K562 (cell line): ENCODE results near the gene MRPS35. TPM values are rescaled to one million over a fixed set of nuclear protein-coding genes. Genes with fewer than 3 reads are reported as not detected.

Experiments
- ATAC-seq: fragments of 200-7000 bp; cut with Tn5 transposase; 3 replicates; pipeline ENCODE4 v1.9.1; 2020; ENCODE audit warnings: moderate library complexity
- BruUV-seq: library from RNA; stranded (reverse); fragments of 400-500 nt; replicated peaks from 2 replicates; lab custom pipeline; 2021; lab: Mats Ljungman, UMichigan
- CTCF ChIA-PET: fragments of 300-600 bp; formaldehyde crosslinking; extraction: SDS; loops from one replicate; lab custom pipeline; 2021; ENCODE audit warnings: low intra/inter-chr PET ratio; lab: Yijun Ruan, JAX
- POLR2A ChIA-PET: fragments of 300-600, 350-650 bp; sonication (Branson Sonifier 250); formaldehyde crosslinking; extraction: SDS; loops from one replicate; lab custom pipeline; 2021; ENCODE audit warnings: antibody characterized with exemption, inconsistent platforms; lab: Yijun Ruan, JAX
- DNase-seq, 4 experiments: peaks; one replicate each; pipeline versions ENCODE4 v3.0.0 to v3.0.0-alpha.2; 2011 to 2018; ENCODE audit warnings: low spot score in 3 of 4, mixed read lengths in 3 of 4; ENCODE audit errors: extremely low read depth in 1 of 4
- FAIRE-seq: peaks from 2 replicates; lab custom pipeline; 2011; peaks lifted over from hg19 to GRCh38; lab: Jason Lieb, UNC
- H2AFZ ChIP-seq: 2 replicates; pipeline ENCODE4 v1.6.0; 2011; ENCODE audit warnings: low read depth, low read length, control low read depth, inconsistent platforms
- H3K27ac ChIP-seq: fragments of 200-600 bp; 3 replicates; pipeline ENCODE4 v1.8.0; 2011; ENCODE audit warnings: low read depth, mild to moderate bottlenecking, control low read depth, inconsistent platforms, low read length, moderate library complexity, mixed read lengths; ENCODE audit errors: extremely low read depth
- H3K27me3 ChIP-seq, 2 experiments: fragments of 300-600 bp in 1 of 2; 2 replicates in 1 of 2; 3 replicates in 1 of 2; pipeline versions ENCODE4 v1.6.0 to v1.8.0; 2011; ENCODE audit warnings: inconsistent platforms in 2 of 2, low read length in 2 of 2, mild to moderate bottlenecking in 1 of 2, mixed read lengths in 1 of 2, moderate library complexity in 1 of 2; ENCODE audit not compliant: control insufficient read depth in 2 of 2, insufficient read depth in 2 of 2
- H3K36me3 ChIP-seq: fragments of 300-600 bp; 3 replicates; pipeline ENCODE4 v1.8.0; 2011; ENCODE audit warnings: mild to moderate bottlenecking, low read length, inconsistent platforms; ENCODE audit not compliant: control insufficient read depth, insufficient read depth
- H3K4me1 ChIP-seq, 2 experiments: fragments of 200-600 bp in 1 of 2; replicated peaks in 1 of 2; 2 replicates in 1 of 2; 3 replicates in 1 of 2; pipeline versions ENCODE4 v1.5.1 to v1.8.0; 2011; ENCODE audit warnings: inconsistent platforms in 2 of 2, low read length in 2 of 2, mild to moderate bottlenecking in 1 of 2, mixed read lengths in 1 of 2, moderate library complexity in 1 of 2; ENCODE audit not compliant: control insufficient read depth in 2 of 2, insufficient read depth in 2 of 2
- H3K4me2 ChIP-seq: 2 replicates; pipeline ENCODE4 v1.6.1; 2011; ENCODE audit warnings: low read length, control low read depth, inconsistent platforms, mixed read lengths; ENCODE audit not compliant: insufficient read depth
- H3K4me3 ChIP-seq: fragments of 200-600 bp; sonication (generic), shearing (Covaris generic); 2 replicates; pipeline ENCODE4 v1.5.1; 2016; ENCODE audit warnings: control low read depth, inconsistent platforms
- H3K79me2 ChIP-seq: fragments of 200-600 bp; 3 replicates; pipeline ENCODE4 v1.8.0; 2011; ENCODE audit warnings: low read length, inconsistent platforms; ENCODE audit not compliant: control insufficient read depth, insufficient read depth
- H3K9ac ChIP-seq, 2 experiments: 2 replicates each; pipeline versions ENCODE4 v1.6.0 to v1.6.1; 2011; ENCODE audit warnings: low read depth in 2 of 2, low read length in 2 of 2, control low read depth in 1 of 2, inconsistent platforms in 1 of 2, mild to moderate bottlenecking in 1 of 2, mixed read lengths in 1 of 2; ENCODE audit not compliant: insufficient read depth in 1 of 2
- H3K9me1 ChIP-seq: one replicate; pipeline ENCODE4 v1.6.0; 2011; ENCODE audit warnings: inconsistent platforms, mild to moderate bottlenecking, low read length, moderate library complexity; ENCODE audit not compliant: control insufficient read depth, insufficient read depth
- H3K9me3 ChIP-seq: replicated peaks from 2 replicates; pipeline ENCODE4 v1.5.1; 2011; ENCODE audit warnings: low read depth, low read length, inconsistent platforms; ENCODE audit not compliant: control insufficient read depth, insufficient read depth
- H4K20me1 ChIP-seq: replicated peaks from 2 replicates; pipeline ENCODE4 v1.6.1; 2011; ENCODE audit warnings: low read length, inconsistent platforms, mixed read lengths; ENCODE audit not compliant: control insufficient read depth, insufficient read depth
- ARID2 ChIP-seq: fragments of 450-650 bp; IDR thresholded peaks from 2 replicates; pipeline ENCODE4 v1.6.1; 2017; ENCODE audit warnings: antibody characterized with exemption, mild to moderate bottlenecking
- BRF1 ChIP-seq: IDR thresholded peaks from 3 replicates; pipeline ENCODE4 v1.6.1; 2011; ENCODE audit warnings: borderline replicate concordance, mild to moderate bottlenecking; ENCODE audit not compliant: insufficient read length; ENCODE audit errors: extremely low read depth
- C11orf30 ChIP-seq: fragments of 450-650 bp; IDR thresholded peaks from 2 replicates; pipeline ENCODE4 v1.6.1; 2016; ENCODE audit warnings: low read depth, mild to moderate bottlenecking
- IRF2 ChIP-seq: sonication (generic); formaldehyde crosslinking; IDR thresholded peaks from 2 replicates; pipeline ENCODE4 v1.8.1; 2022; ENCODE audit warnings: mild to moderate bottlenecking, missing genetic modification reagents
- MAFG ChIP-seq: fragments of 450-650 bp; conservative IDR thresholded peaks from 2 replicates; pipeline ENCODE4 v1.6.1; 2016; ENCODE audit warnings: missing genetic modification characterization, missing compliant biosample characterization
- MAFK ChIP-seq: IDR thresholded peaks from 2 replicates; pipeline ENCODE4 v1.6.1; 2011; ENCODE audit warnings: low read length, improper control_type of control experiment
- NCOA6 ChIP-seq: fragments of 450-650 bp; IDR thresholded peaks from 2 replicates; pipeline ENCODE4 v1.6.1; 2017; ENCODE audit warnings: mild to moderate bottlenecking
- NFE2 ChIP-seq: IDR thresholded peaks from 2 replicates; pipeline ENCODE4 v1.6.1; 2014; ENCODE audit warnings: antibody characterized with exemption, low read depth
- NFIX ChIP-seq: fragments of 250-450 bp; sonication (Bioruptor Pico); IDR thresholded peaks from 2 replicates; pipeline ENCODE4 v1.4.0; 2020; ENCODE audit warnings: low read depth, mild to moderate bottlenecking, moderate library complexity
- ZBTB5 ChIP-seq: fragments of 450-650 bp; IDR thresholded peaks from 2 replicates; pipeline ENCODE4 v1.6.1; 2017; ENCODE audit warnings: antibody characterized with exemption
- ZNF316 ChIP-seq: fragments of 450-650 bp; IDR thresholded peaks from 2 replicates; pipeline ENCODE4 v1.6.1; 2016
- ZNF398 ChIP-seq: fragments of 250-450 bp; sonication (Bioruptor Pico); IDR thresholded peaks from 2 replicates; pipeline ENCODE4 v1.8.0; 2021; ENCODE audit warnings: moderate library complexity, mild to moderate bottlenecking, inconsistent platforms
- ZNF696 ChIP-seq: fragments of 250-450 bp; sonication (Bioruptor Pico); conservative IDR thresholded peaks from 2 replicates; pipeline ENCODE4 v1.4.0; 2020; ENCODE audit warnings: mild to moderate bottlenecking, moderate library complexity
- WGBS: fragments of 100-300 bp; shearing (Covaris generic); methylation state at CpG from one replicate; pipeline ENCODE4 v1.1.6; 2016; ENCODE audit warnings: low coverage, mixed read lengths; ENCODE audit not compliant: insufficient coverage; ENCODE audit errors: missing lambda C conversion rate; 5-methylcytosine and 5-hydroxymethylcytosine counted together
- in situ Hi-C: fragments of 300-500 bp; cut with MboI; formaldehyde crosslinking; loops from 4 replicates; pipeline ENCODE4 v1.15.0; 2018; ENCODE audit warnings: inconsistent platforms, mixed read lengths
- intact Hi-C: fragments of 100-400 bp; cut with micrococcal nuclease; formaldehyde crosslinking; loops from 2 replicates; pipeline ENCODE4 v1.14.2; 2022
- polyA plus RNA-seq, 8 experiments: library from polyadenylated mRNA; depleted of rRNA in 4 of 8; stranded (reverse) in 5 of 8; unstranded in 3 of 8; fragments of >200 nt; fragmentation: Nextera tagmentation in 2 of 8; fragmentation: Illumina TruSeq in 1 of 8; extraction: Ambion mirVana in 2 of 8; extraction: Trizol in 1 of 8; gene quantifications; 2 replicates each; pipeline versions ENCODE4 v1.2.1 to v1.2.3, GENCODE V29; 2011 to 2014; ENCODE audit warnings: inconsistent platforms in 1 of 8, missing spikeins in 1 of 8
- total RNA-seq, 7 experiments: library from RNA; depleted of rRNA in 6 of 7; stranded (reverse); fragments of >200 nt in 6 of 7; fragmentation: Illumina TruSeq in 2 of 7; extraction: Trizol in 2 of 7; gene quantifications; 2 replicates each; pipeline versions ENCODE4 v1.2.1 to v1.2.3, GENCODE V29; 2011 to 2021; ENCODE audit warnings: low replicate concordance in 1 of 7

MRPS35 gene
- total and polyA plus RNA-seq, 9 of the 15 experiments (the other 6 are each of a cell fraction or from before 2014, with no cell fraction given): 79.0 to 183 (median 114) TPM

- TF ChIP-seq ZBTB5 (no peak), ZNF696 (CRISPR knock-in tag) (no peak), ZNF316 (peak; percentile 64), ZNF398 (CRISPR knock-in tag) (no peak), MAFG (tag) (peak; percentile 72), ARID2 (no peak), C11orf30 (peak; percentile 64), NCOA6 (no peak), MAFK (peak; percentile 25; the same call in 1 of the 2 replicates), NFIX (CRISPR knock-in tag) (no peak), IRF2 (no peak), BRF1 (no peak), NFE2 (peak; percentile 72)
Measured at GRCh38 chr12:27667540-27667939, 43.1 kb upstream of the MRPS35 start.

More at GRCh38 chr12:27667540-27667939, 43.1 kb upstream of the MRPS35 start:
- ChIA-PET CTCF (no interaction called here), POLR2A (interaction anchor here (0.6 kb wide), 1 partner anchor 824 kb away, joined by 4 read pairs; no protein-coding TSS in a partner anchor)
- H3K9me1 ChIP-seq: no peaks in the 10 kb centered on the region
- no peak overlapping the region for H3K9ac ChIP-seq
- no peaks in the 10 kb centered on the region for H3K36me3 ChIP-seq
- H3K4me3 ChIP-seq: no peak overlapping the region
- ATAC-seq (no peak), DNase-seq (peak in 1 of 4 experiments; percentile 2), FAIRE-seq (no peak)
- BruUV-seq: no TSS peak
- WGBS: 7% methylated on average over 6 of the region's 6 CpGs
- in situ Hi-C loops: no loop called here
- H4K20me1 ChIP-seq: no peaks in the 10 kb centered on the region
- H3K79me2 ChIP-seq: no peaks in the 10 kb centered on the region
- no peaks in the 10 kb centered on the region for H3K9me3 ChIP-seq
- H3K27ac ChIP-seq: no peak overlapping the region
- intact Hi-C loops: no loop called here
- peaks cover 0 to 16% of the 10 kb centered on the region in 2 experiments; a peak in 3 of 5 replicates for H3K27me3 ChIP-seq
- no peak overlapping the region for H3K4me2 ChIP-seq
- no peaks in the 10 kb centered on the region for H3K4me1 ChIP-seq
- no peak overlapping the region for H2AFZ ChIP-seq
